Astrocyte (in vitro differentiated cells and primary cell): ENCODE measurements around the gene ADCY4.

Experiments
- CTCF ChIP-seq: IDR thresholded peaks from 2 replicates; pipeline ENCODE4 v1.5.1; 2011; ENCODE audit warnings: low read depth, mild to moderate bottlenecking, inconsistent platforms, low read length, moderate library complexity; ENCODE audit not compliant: insufficient read depth
- EZH2 ChIP-seq: IDR thresholded peaks from 2 replicates; pipeline ENCODE4 v1.6.1; 2012; ENCODE audit warnings: mild to moderate bottlenecking, low read length, inconsistent platforms; ENCODE audit not compliant: insufficient read depth

DNA sequence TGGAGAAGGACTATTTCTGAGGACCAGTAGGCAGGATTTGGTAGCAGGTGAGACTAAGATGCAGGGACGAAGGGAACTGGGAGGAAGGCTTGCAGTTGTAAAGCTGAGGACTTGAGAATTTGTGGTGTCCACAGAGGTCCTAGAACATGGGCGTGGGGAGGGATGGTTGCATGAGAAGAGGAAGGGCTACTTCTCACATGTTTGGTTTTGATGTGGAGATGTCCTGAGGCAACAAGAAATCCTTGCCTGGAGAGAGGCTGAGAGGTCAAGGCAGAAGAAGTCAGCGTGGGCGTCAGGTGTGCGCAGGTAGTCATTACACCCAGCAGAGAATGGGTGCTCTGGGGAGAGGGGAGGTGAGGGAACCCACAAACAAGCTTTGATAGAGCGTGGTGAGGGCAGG is 57.8 kb downstream of the ADCY4 start:
- TF ChIP-seq CTCF (no peak), EZH2 (no peak)
